MCF 10A (cell line): ENCODE measurements around the gene GABRG3. TPM values are rescaled to one million over a fixed set of nuclear protein-coding genes. Genes with fewer than 3 reads are reported as not detected.

ENCODE experiments used
- BruUV-seq: library from RNA; stranded (reverse); fragments of 400-500 nt; replicated peaks from 2 replicates; lab custom pipeline; 2021; lab: Mats Ljungman, UMichigan
- CTCF ChIA-PET: fragments of 300-600 bp; sonication (Branson Sonifier 250); formaldehyde crosslinking; extraction: SDS; loops from one replicate; lab custom pipeline; 2021; ENCODE audit warnings: antibody characterized with exemption, inconsistent platforms; lab: Yijun Ruan, JAX
- POLR2A ChIA-PET: fragments of 300-600, 350-650 bp; sonication (Branson Sonifier 250); formaldehyde crosslinking; extraction: SDS; loops from one replicate; lab custom pipeline; 2020; ENCODE audit warnings: antibody characterized with exemption, inconsistent platforms; lab: Yijun Ruan, JAX
- DNase-seq: peaks from one replicate; pipeline ENCODE4 v3.0.0-alpha.2; 2018; ENCODE audit not compliant: unreplicated experiment
- H3K27ac Mint-ChIP-seq: one replicate; pipeline ENCODE4 v1.8.0; 2022; ENCODE audit warnings: mild to moderate bottlenecking, low read depth, mixed read lengths; ENCODE audit not compliant: unreplicated experiment
- H3K27me3 Mint-ChIP-seq: one replicate; pipeline ENCODE4 v1.8.0; 2022; ENCODE audit warnings: mixed read lengths; ENCODE audit not compliant: insufficient read depth, unreplicated experiment
- H3K36me3 Mint-ChIP-seq: one replicate; pipeline ENCODE4 v1.8.0; 2022; ENCODE audit warnings: mild to moderate bottlenecking, moderate library complexity, mixed read lengths; ENCODE audit not compliant: insufficient read depth, unreplicated experiment
- H3K4me1 Mint-ChIP-seq: one replicate; pipeline ENCODE4 v1.8.0; 2022; ENCODE audit warnings: mixed read lengths; ENCODE audit not compliant: insufficient read depth, unreplicated experiment
- H3K4me3 Mint-ChIP-seq: one replicate; pipeline ENCODE4 v1.8.0; 2022; ENCODE audit warnings: mild to moderate bottlenecking, moderate library complexity, mixed read lengths; ENCODE audit not compliant: unreplicated experiment
- H3K9me3 Mint-ChIP-seq: one replicate; pipeline ENCODE4 v1.8.0; 2022; ENCODE audit warnings: mixed read lengths; ENCODE audit not compliant: unreplicated experiment
- CTCF ChIP-seq: fragments of 200-600 bp; IDR thresholded peaks from one replicate; pipeline ENCODE4 v1.8.0; 2022; ENCODE audit warnings: antibody characterized with exemption, mild to moderate bottlenecking; ENCODE audit not compliant: unreplicated experiment
- intact Hi-C: fragments of 100-400 bp; cut with micrococcal nuclease; formaldehyde crosslinking; loops from 2 replicates; pipeline ENCODE4 v1.14.1; 2022
- total RNA-seq: library from RNA; stranded (reverse); gene quantifications from 2 replicates; pipeline ENCODE4 v1.2.3, GENCODE V29; 2022

GABRG3 gene
- total RNA-seq, 1 experiment from 2014 or later: not detected

DNA sequence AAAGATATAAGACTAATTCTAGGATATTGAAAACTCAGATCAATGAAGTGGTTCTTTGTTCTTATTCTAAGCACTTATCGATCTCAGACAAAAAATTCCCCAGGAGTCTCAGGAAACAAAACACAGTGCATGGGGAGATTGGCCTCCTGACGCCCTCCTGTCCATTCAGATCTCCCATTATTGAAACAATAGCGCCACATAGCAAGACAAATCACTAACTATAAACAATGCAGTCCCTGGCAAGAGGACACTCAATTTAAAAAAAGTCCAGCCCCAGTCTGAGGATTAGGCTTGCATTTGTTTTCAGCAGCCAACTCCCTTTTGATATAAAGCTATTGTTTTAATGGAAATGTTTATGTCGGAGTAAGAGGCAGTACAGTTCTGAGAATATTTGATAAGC is 528.2 kb downstream of the GABRG3 start:
- no TSS peak for BruUV-seq
- CTCF ChIA-PET: no interaction called here
- POLR2A ChIA-PET: no interaction called here

DNA sequence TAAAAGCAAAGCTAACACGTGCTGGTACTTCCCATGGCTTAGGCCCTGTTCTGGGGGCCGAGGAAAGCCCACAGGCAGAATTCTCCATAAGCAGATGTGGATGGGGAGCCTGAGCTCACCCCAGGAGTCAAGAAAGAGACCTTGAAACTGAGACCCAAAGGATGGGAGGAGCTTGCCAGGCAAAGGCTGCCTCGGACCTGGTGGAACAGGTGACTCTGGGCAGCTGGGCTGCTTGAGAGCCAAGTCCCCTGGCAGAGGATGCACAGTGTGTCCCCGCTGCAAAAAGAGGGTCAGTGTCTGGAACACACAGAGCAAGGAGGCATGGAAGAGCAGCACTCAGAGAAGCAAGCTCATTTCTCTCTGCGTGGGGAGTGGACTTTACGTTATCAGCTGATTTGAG is 528.7 kb downstream of the GABRG3 start:
- H3K27ac Mint-ChIP-seq: no peak overlapping the region
- H3K9me3 Mint-ChIP-seq: peaks cover 47% of the 10 kb centered on the region
- no peaks in the 10 kb centered on the region for H3K4me1 Mint-ChIP-seq
- DNase-seq: no peak
- H3K36me3 Mint-ChIP-seq: peaks cover 4% of the 10 kb centered on the region
- no peaks in the 10 kb centered on the region for H3K27me3 Mint-ChIP-seq
- no peak for TF ChIP-seq CTCF
- BruUV-seq: no TSS peak
- ChIA-PET CTCF (no interaction called here), POLR2A (no interaction called here)
- intact Hi-C loops: no loop called here
- no peak overlapping the region for H3K4me3 Mint-ChIP-seq

More for the DNA sequence above, 528.2 kb downstream of the GABRG3 start:
- H3K9me3 Mint-ChIP-seq: peaks cover 47% of the 10 kb centered on the region
- peaks cover 4% of the 10 kb centered on the region for H3K36me3 Mint-ChIP-seq
- H3K27me3 Mint-ChIP-seq: no peaks in the 10 kb centered on the region
- intact Hi-C loops: no loop called here
- H3K4me1 Mint-ChIP-seq: no peaks in the 10 kb centered on the region
- TF ChIP-seq CTCF: no peak
- H3K4me3 Mint-ChIP-seq: no peak overlapping the region
- H3K27ac Mint-ChIP-seq: no peak overlapping the region
- no peak for DNase-seq

DNA sequence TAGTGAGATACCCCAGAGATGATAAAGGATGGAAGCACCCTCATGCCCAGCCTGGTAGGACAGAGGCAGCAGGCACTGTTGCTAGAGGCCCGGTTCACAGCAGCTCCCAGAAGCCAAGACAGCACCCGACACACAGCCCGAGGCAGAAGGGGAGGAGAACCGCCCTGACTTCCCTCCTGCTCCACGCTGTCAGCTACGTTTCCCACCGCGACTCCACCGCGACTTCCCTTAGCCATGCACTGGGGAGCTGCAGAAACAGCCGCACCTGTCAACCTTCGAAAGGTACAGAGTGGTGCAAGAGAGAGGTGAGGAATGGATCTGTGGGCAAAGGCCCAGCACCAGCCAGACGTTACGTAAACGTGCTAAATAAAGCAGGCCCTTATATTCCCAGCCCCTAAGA is 529.2 kb downstream of the GABRG3 start:
- no peak overlapping the region for H3K4me3 Mint-ChIP-seq
- H3K27me3 Mint-ChIP-seq: no peaks in the 10 kb centered on the region
- intact Hi-C loops: no loop called here
- TF ChIP-seq CTCF: no peak
- ChIA-PET POLR2A (no interaction called here), CTCF (no interaction called here)
- DNase-seq: no peak
- no TSS peak for BruUV-seq
- no peak overlapping the region for H3K27ac Mint-ChIP-seq
- H3K36me3 Mint-ChIP-seq: peaks cover 4% of the 10 kb centered on the region
- H3K4me1 Mint-ChIP-seq: no peaks in the 10 kb centered on the region
- peaks cover 42% of the 10 kb centered on the region for H3K9me3 Mint-ChIP-seq

GRCh38 chr15:27506752-27507151 is 535.8 kb downstream of the GABRG3 start:
- H3K27ac Mint-ChIP-seq: no peak overlapping the region
- no peaks in the 10 kb centered on the region for H3K27me3 Mint-ChIP-seq
- CTCF ChIA-PET: no interaction called here
- no peaks in the 10 kb centered on the region for H3K4me1 Mint-ChIP-seq
- BruUV-seq: no TSS peak
- no peak for TF ChIP-seq CTCF
- DNase-seq: no peak
- H3K36me3 Mint-ChIP-seq: no peaks in the 10 kb centered on the region
- H3K4me3 Mint-ChIP-seq: no peak overlapping the region
- intact Hi-C loops: no loop called here
- POLR2A ChIA-PET: no interaction called here
- peaks cover 49% of the 10 kb centered on the region for H3K9me3 Mint-ChIP-seq
